ENCODE measurements around the gene RAB7B.

GRCh38 chr1:205935869-205936268 lies 67.3 kb downstream of the RAB7B start:
- no peak for TF ChIP-seq POLR2AphosphoS5 (IDR thresholded peaks at IDR 0.05)
- TF ChIP-seq, protein P1, sequence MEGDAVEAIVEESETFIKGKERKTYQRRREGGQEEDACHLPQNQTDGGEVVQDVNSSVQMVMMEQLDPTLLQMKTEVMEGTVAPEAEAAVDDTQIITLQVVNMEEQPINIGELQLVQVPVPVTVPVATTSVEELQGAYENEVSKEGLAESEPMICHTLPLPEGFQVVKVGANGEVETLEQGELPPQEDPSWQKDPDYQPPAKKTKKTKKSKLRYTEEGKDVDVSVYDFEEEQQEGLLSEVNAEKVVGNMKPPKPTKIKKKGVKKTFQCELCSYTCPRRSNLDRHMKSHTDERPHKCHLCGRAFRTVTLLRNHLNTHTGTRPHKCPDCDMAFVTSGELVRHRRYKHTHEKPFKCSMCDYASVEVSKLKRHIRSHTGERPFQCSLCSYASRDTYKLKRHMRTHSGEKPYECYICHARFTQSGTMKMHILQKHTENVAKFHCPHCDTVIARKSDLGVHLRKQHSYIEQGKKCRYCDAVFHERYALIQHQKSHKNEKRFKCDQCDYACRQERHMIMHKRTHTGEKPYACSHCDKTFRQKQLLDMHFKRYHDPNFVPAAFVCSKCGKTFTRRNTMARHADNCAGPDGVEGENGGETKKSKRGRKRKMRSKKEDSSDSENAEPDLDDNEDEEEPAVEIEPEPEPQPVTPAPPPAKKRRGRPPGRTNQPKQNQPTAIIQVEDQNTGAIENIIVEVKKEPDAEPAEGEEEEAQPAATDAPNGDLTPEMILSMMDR (IDR thresholded peaks at IDR 0.05) = no peak
